Activated CD8-positive, alpha-beta memory T cell treated with anti-CD3 and anti-CD28 coated beads, Interleukin-2, amount 50 U/mL, for 24 hours (primary cell): ENCODE measurements around the gene ARHGAP4.

Experiments used
- DNase-seq: peaks from one replicate; pipeline ENCODE4 v3.0.0-alpha.2; 2020; ENCODE audit errors: extremely low read depth

ARHGAP4 gene

GRCh38 chrX:153906126-153906917 lies 19.7 kb downstream of the ARHGAP4 start:
- DNase-seq = no peak

- no peak for DNase-seq
Observed at GRCh38 chrX:153905481-153906095, 20.5 kb downstream of the ARHGAP4 start.

- no peak for DNase-seq
Observed at GRCh38 chrX:153903991-153904957, 21.8 kb downstream of the ARHGAP4 start, which contains the start of gene AVPR2. Gene AVPR2 (plus strand): TSS chrX:153904673. CDS start chrX:153905146, 473 bp downstream.

GRCh38 chrX:153903238-153903980 lies 22.7 kb downstream of the ARHGAP4 start:
- DNase-seq = no peak

GRCh38 chrX:153902385-153902784 lies 23.7 kb downstream of the ARHGAP4 start:
- no peak for DNase-seq

- no peak for DNase-seq
Observed at GRCh38 chrX:153901753-153902140, 24.3 kb downstream of the ARHGAP4 start.

GRCh38 chrX:153900831-153901752 lies 25.0 kb downstream of the ARHGAP4 start:
- no peak for DNase-seq

GRCh38 chrX:153897899-153898298 lies 28.2 kb downstream of the ARHGAP4 start:
- DNase-seq = no peak

- DNase-seq = no peak
Observed at GRCh38 chrX:153889123-153889522, 36.9 kb downstream of the ARHGAP4 start.

GRCh38 chrX:153888344-153888743 lies 37.7 kb downstream of the ARHGAP4 start:
- DNase-seq = no peak

GRCh38 chrX:153887385-153887784 lies 38.7 kb downstream of the ARHGAP4 start:
- no peak for DNase-seq

GRCh38 chrX:153886915-153887314 lies 39.1 kb downstream of the ARHGAP4 start:
- DNase-seq = no peak

- DNase-seq = no peak
Observed at GRCh38 chrX:153885968-153886903, 39.8 kb downstream of the ARHGAP4 start, which contains the start of gene L1CAM. Gene L1CAM (minus strand): TSS chrX:153886173. CDS start chrX:153875836, 10,337 bp downstream.

- no peak for DNase-seq
Observed at GRCh38 chrX:153885208-153885787, 40.8 kb downstream of the ARHGAP4 start.

- DNase-seq = no peak
Observed at GRCh38 chrX:153884590-153884989, 41.5 kb downstream of the ARHGAP4 start.

GRCh38 chrX:153884136-153884535 lies 41.9 kb downstream of the ARHGAP4 start:
- no peak for DNase-seq

GRCh38 chrX:153883163-153883843 lies 42.8 kb downstream of the ARHGAP4 start:
- no peak for DNase-seq

GRCh38 chrX:153882557-153882956 lies 43.5 kb downstream of the ARHGAP4 start:
- no peak for DNase-seq
